Raji (cell line): ENCODE data around the gene ICAM5.

Source experiments
- POLR2A ChIP-seq: IDR thresholded peaks from 2 replicates; pipeline ENCODE4 v1.6.1; 2011; ENCODE audit warnings: low read depth, low read length, control low read depth; ENCODE audit not compliant: insufficient read depth

ICAM5 gene

DNA sequence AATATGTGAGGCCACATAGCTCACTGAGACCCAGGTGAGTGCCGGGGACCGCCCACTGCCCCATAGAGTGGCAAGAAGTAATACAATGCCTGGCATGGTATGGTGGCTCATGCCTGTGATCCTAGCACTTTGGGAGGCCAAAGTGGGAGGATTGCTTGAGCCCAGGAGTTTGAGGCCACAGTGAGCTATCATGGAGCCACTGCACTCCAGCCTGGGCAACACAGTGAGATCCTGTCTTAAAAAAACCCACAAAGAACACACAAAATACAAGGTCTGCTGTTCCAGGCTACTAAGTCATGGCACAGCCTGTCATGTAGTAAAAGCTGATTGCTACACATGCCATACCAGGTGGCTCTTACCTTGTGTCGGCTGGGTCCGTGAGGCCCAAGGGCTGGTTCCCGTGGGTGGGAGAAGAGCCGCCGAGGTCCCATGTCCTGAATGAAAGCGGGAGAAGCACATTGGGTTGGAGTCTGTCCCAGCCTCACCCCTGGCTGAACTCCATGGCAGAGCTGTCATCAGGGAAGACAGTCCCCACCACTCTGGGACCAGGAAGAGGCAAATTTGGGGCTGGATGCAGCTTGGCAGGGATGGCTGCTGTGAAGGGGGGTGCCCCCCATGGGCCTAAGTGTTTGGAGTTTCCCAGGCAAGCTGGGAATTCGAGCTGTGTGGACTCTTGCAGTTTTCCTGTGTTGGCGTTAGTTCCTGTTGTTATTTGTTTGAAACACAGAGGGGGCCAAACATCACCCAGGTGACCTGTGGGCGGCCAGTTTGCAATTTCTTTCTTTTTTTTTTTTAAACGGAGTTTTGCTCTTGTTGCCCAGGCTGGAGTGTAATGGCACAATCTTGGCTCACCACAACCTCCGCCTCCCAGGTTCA is 29.3 kb downstream of the ICAM5 start:
- TF ChIP-seq POLR2A: no peak

- no peak for TF ChIP-seq POLR2A
Measured at GRCh38 chr19:10320602-10321416, 31.1 kb downstream of the ICAM5 start.

GRCh38 chr19:10321417-10321797 is 31.7 kb downstream of the ICAM5 start:
- TF ChIP-seq POLR2A: no peak

DNA sequence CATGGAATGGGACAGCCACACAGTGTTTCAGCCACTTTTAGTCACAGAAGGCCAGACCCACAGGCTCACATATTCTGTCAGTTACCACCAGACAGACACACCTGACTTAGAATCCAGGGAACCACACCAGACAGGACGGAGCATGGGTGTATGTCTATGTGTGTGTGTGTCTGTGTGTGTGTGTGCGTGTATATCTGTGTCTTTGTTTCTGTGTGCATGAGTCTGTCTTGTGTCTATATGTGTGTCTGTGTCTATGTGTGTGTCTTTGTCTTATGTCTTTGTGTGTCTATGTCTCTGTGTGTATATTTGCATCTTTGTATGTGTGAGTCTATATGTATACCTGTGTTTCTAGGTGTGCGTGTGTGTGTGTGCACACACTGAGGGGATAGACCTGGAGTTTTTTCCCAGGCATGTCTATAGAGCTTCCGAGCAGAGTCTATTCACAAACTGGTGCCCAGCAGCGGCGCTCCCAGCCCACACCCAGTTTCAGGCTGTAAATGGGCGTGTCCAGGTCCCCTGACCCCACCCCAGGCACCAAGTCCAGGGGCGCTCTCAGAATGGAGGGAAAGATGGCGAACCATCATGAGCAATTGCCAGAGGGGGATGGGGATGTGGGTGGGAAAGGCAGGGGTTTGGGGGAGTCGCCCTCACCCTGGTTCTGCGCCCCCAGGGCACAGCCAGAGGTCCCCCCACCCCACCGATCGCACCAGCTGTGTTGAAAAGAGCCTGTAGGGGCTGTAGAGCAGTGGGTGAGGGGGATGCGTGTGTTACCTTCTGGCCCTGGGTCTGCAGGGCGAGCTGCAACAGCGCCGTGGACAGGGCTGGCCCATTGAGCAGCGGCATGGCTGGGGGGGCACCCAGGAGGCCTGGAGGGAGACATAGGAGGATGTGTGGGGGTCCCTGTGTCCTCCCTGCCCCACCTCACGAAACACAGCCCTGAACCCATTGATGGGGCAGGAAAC is 32.4 kb downstream of the ICAM5 start:
- TF ChIP-seq POLR2A: no peak

GRCh38 chr19:10325732-10326131 is 36.0 kb downstream of the ICAM5 start:
- no peak for TF ChIP-seq POLR2A

DNA sequence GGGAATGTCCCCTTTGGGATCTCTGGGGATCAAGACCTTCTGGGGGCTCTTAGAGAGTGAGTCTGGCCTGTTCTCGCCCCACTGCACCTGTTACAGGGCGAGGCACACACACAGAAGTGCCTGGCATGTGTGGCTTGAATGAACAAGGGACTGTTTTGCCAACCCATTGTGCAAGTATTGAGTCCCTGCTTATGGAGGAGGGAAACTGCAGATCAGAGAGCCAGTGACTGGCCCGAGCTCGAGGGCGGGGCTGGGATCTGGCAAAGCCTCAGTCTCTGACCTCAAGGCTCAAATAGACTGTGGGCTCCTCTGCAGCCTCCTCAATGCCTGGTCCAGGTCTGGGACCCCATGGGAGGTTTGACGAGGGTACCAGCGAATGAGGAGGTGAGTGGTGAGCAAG is 38.0 kb downstream of the ICAM5 start:
- TF ChIP-seq POLR2A: no peak

DNA sequence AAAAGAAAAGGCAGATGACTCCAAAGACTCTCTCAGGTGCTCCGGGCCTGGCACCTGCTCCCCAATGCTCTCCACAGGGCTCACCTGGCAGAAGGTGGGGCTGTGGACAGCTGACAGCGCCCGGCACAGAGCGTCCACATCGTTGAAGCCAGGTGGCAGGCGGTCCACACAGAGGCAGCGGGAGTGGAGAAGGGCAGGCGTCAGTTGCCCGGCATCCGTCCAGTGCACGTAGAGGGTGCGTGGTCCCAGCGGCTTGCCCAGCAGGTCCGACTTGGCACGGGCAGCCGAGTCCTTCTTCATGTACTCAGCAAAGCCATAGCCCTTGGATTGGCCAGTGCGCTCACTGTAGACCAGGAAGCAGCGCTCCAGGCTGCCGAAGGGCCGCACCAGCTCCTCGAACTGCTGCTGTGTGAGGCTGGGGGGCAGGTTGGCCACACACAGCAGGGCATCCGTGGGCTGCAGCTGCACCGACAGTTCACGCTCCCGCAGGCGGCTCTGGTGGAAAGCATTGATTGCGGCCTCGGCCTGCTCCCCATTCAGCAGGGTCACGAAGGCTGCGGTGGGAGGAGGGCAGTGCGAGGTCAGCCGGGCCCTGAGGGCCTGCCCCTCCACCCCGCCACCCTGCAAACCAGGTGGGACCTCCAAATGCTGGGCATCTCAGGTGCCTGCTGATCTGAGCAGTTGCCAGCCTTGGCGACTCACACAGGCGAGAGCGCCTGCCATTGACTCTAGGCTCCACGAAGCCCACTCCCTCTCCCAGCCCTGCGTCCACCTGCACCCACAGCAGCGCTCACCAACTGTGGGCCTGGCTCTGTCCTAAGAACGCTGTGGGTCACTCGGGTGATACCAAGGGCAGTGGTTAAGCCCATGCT is 39.0 kb downstream of the ICAM5 start:
- no peak for TF ChIP-seq POLR2A

DNA sequence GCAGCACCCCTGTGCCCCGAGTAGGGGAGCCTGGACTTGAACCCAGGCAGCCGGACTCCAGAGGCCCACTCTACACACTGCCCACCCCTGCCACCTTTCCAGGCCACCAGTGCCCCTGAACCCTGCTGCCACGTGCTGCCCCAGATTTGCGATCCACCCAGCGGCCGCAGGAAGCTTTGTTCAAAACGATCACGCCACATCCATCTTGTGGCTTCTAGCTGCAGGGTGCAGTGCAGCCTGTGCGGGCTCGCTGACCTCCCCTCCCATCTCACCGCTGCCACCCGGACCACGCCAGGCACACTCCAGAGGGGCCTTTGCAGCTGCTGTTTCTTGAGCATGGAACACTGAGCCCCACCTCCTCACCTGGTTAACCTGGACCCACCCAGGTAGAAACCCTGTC is 39.8 kb downstream of the ICAM5 start:
- no peak for TF ChIP-seq POLR2A

DNA sequence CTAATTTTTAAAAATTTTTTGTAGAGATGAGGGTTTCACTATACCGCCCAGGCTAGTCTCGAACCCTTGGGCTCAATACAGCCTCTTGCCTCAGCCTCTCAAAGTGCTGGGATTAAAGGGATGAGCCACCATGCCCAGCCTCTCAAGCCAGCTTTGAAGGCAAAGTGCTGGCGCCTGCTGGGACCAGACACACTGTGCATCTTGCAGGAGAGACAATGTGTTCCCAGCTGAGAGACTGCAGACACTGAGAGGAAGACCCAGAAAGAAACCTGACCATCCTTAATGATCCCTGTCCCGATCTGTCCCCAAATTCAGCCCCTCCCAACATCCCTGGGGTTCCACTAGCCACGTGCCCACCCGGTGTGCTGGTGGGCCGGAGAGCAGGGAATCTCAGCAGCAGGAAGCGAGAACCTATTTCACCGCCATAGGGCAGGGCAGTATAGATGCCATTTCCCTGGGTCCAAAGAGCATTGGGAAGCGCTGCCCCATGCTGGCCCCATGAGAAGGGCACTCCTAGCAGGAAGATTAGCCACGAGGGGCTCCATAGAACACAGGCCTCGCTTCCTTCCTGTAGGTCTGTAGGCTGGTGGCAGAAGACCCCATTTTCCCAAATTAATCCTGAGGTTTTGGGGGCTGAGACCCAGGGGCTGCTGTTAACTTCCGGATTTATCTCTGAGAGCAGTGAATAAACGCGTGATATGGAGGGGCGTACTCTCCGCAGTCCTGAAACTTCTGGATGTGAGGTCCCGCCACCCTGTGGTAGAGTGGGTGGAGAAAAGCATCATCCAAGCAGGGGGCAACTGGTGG is 42.6 kb downstream of the ICAM5 start:
- no peak for TF ChIP-seq POLR2A

DNA sequence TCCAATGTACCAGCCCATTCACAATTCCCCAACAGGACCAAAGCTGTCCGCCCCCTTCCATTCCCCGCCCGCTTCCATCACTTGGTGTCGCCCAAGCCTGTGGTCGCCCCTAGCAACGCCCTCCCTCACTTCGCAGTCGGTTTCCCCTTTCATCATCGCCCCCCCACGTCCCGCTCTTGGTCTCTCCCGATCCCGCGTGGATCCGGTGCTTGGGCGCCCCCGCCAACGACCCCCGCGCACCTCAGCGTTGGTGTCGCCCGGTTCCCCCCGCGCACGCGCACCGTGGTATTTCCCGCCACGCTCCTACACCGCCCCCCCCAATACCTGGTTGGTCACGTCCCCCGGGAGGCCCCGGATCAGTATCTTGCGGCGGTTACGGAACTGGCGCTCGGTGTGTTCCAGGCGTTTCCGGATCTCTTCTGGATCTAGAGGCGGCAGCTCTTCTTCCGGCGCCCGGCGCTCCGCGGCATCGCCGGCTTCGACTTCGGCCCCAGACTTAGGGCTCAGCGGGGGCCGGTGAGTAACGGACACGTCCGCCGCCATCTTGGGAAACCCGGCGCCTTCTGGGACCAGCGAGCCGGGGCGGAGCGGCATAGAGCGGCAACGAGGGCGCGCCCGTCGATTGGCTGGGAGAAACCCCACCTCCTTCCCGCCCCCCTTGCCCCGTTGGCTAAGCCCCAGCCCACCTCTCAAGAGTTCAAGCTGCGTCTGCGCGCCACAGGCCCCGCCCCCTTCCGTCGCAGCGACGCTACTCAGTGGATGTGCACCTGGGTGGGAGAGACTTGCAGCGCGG is 43.4 kb downstream of the ICAM5 start, which contains the start of gene RAVER1:
RAVER1 (minus strand) TSS at position 565 of the 793 bp plus-strand sequence; CDS start at position 543, 22 bp downstream.
- TF ChIP-seq POLR2A: peak; percentile 83

DNA sequence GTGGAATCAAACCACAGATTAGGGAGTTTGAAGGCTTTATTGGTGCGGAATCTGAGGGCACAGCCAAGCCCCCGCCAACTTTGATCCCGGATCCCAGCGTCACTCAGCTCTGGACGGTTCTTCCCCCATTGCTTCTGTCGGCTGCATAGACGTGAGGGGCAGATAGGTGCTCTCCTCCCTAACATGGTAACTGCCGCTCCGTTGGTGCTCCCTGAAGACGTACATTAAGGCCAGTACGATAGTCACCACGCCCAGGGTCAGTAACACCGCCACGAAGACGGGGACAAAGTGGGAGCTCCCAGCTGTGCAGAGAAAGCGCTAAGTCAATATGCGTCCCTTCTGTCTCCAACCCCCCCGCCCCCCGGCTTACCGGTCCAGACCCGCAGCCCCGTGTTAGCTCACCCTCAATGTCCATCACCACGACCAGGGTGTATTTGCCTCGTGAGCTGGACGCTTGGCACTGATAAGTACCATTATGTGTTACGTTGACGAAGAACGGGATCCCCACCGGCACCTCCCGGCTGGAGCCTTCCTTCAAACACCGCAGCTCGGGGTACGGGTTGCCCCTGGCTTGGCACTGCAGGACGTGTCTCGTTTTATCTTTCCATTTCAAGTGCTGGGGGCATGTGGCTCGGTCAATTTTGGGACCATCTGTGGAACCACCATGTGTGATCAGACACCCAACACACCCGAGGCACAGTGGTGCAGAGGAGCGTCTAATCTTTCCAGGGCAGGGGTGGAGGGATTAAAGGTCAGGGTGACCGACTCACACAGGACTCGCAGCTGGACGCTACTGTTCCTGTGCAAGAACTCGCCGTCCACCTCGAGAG is 44.2 kb downstream of the ICAM5 start:
- 0 out of 2 replicates have a peak, but pooled peaks have one; percentile 24 for TF ChIP-seq POLR2A
